Stimulated activated CD8-positive, alpha-beta memory T cell treated with anti-CD3 and anti-CD28 coated beads, Interleukin-15, amount 100 ng/mL, for 4 hours (primary cell): ENCODE results near the gene FTO.

Experiments
- DNase-seq, 2 donors: peaks; one replicate each; pipeline ENCODE4 v3.0.0-alpha.2; 2020; ENCODE audit warnings: low read depth in 2 of 2

Gene FTO

GRCh38 chr16:53711390-53711789 is 7.4 kb downstream of the FTO start:
- DNase-seq, result no peak

GRCh38 chr16:53712065-53712464 is 8.1 kb downstream of the FTO start:
- DNase-seq, result no peak

- DNase-seq, result no peak
These were observed 9.6 kb downstream of the FTO start for GRCh38 chr16:53713403-53714204.

- DNase-seq, result no peak
These were observed 10.5 kb downstream of the FTO start for GRCh38 chr16:53714205-53715022.

- no peak for DNase-seq
These were observed 11.0 kb downstream of the FTO start for GRCh38 chr16:53715023-53715384.

- no peak for DNase-seq
These were observed 13.6 kb downstream of the FTO start for GRCh38 chr16:53717577-53717976.

GRCh38 chr16:53721017-53721416 is 17.1 kb downstream of the FTO start:
- DNase-seq, result no peak

- no peak for DNase-seq
These were observed 22.7 kb downstream of the FTO start for GRCh38 chr16:53726625-53727024.

GRCh38 chr16:53730693-53731092 is 26.7 kb downstream of the FTO start:
- no peak for DNase-seq

GRCh38 chr16:53732296-53732929 is 28.5 kb downstream of the FTO start:
- no peak for DNase-seq

GRCh38 chr16:53734908-53735307 is 31.0 kb downstream of the FTO start:
- DNase-seq, result no peak

GRCh38 chr16:53736297-53736696 is 32.3 kb downstream of the FTO start:
- no peak for DNase-seq

GRCh38 chr16:53737552-53737951 is 33.6 kb downstream of the FTO start:
- no peak for DNase-seq

GRCh38 chr16:53740476-53740875 is 36.5 kb downstream of the FTO start:
- DNase-seq, result no peak

- no peak for DNase-seq
These were observed 37.1 kb downstream of the FTO start for GRCh38 chr16:53740933-53741531.

GRCh38 chr16:53741546-53741945 is 37.6 kb downstream of the FTO start:
- no peak for DNase-seq

GRCh38 chr16:53743149-53743566 is 39.2 kb downstream of the FTO start:
- DNase-seq, result no peak

GRCh38 chr16:53744449-53744848 is 40.5 kb downstream of the FTO start:
- DNase-seq, result peak in 1 of 2 donors; percentile 22

GRCh38 chr16:53745086-53745485 is 41.1 kb downstream of the FTO start:
- no peak for DNase-seq

- no peak for DNase-seq
These were observed 41.9 kb downstream of the FTO start for GRCh38 chr16:53745753-53746266.

- no peak for DNase-seq
These were observed 48.6 kb downstream of the FTO start for GRCh38 chr16:53752560-53752959.

- DNase-seq, result no peak
These were observed 49.5 kb downstream of the FTO start for GRCh38 chr16:53753431-53753830.
